SHP77 treated with DMSO at 0.1 percent for 48 hours (cell line): ENCODE data around the gene FOXP1.
"Not testable (repeated sequence)": the region's sequence is repeated elsewhere in the genome, so short reads cannot be mapped to it uniquely, and the experiment has no call there.

Source experiments
- DNase-seq: peaks from one replicate; lab custom pipeline; 2025; lab: John Stamatoyannopoulos, UW

The FOXP1 gene

DNA sequence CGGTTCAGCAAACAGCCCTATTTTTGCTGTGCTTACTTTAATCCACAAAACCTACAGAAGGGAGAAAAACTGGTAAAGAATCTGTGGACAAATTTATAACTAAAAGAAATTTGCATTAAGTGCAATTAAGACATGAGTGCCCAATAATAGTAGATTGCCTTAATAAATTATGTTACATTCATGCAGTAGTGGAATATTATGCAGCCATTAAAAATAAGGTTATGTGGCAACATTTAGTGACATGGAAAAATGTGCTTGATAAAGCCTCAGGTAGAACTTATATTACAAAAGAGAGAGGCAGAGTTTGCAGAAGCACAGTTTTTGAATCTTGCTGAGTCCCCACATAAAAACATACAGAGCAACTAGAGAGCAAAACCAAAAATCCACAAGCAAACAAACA lies 253.0 kb downstream of the FOXP1 start:
- DNase-seq, result no peak

- DNase-seq, result no peak
Measured at GRCh38 chr3:71329817-71330216, 253.7 kb downstream of the FOXP1 start.

- DNase-seq, result no peak
Measured at GRCh38 chr3:71328926-71329325, 254.6 kb downstream of the FOXP1 start.

GRCh38 chr3:71327936-71328335 lies 255.6 kb downstream of the FOXP1 start:
- DNase-seq, result no peak

DNA sequence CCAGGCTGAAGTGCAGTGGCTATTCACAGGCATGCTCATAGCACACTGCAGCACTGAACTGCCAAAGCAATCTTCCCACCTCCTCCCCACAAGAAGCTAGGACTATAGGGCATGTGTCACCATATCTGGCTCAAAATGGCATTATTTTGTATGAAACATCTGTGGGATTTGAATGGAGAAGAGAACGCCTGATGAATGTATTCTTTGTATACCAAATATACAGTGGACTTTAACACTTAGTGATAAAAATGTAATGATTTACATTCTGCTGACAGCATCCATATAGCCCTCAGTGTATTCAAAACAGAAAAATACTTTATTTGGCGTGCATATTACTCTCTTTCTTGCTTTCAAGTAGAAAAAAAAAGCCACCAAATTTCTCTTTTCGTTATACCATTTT lies 257.8 kb downstream of the FOXP1 start:
- DNase-seq, result no peak

DNA sequence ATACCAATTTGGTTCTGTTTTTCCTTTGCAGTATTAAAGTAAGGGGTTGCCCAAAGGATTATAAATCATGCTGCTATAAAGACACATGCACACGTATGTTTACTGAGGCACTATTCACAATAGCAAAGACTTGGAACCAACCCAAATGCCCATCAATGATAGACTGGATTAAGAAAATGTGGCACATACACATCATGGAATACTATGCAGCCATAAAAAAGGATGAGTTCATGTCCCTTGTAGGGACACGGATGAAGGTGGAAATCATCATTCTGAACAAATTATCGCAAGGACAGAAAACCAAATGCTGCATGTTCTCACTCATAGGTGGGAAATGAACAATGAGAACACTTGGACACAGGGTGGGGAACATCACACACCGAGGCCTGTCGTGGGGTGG lies 259.3 kb downstream of the FOXP1 start:
- not testable (repeated sequence) for DNase-seq

DNA sequence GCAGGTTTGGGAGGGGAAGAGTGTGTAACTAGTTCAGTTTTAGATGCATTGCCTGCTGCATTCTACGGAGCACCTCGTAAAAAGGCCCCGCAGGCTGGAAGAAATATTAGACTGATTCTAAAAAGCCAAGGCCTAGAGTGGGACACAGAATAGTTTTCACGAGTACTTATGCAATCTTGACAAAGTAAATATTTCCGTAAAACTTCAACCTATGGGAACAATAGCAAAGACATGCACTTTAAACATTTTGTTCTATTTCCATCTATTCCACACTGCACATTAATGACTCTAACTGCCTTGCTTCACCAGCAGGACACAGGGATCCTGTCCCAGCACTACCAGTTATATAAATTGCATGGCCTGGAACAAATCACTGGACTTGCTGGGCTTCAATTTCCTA lies 260.0 kb downstream of the FOXP1 start:
- no peak for DNase-seq

DNA sequence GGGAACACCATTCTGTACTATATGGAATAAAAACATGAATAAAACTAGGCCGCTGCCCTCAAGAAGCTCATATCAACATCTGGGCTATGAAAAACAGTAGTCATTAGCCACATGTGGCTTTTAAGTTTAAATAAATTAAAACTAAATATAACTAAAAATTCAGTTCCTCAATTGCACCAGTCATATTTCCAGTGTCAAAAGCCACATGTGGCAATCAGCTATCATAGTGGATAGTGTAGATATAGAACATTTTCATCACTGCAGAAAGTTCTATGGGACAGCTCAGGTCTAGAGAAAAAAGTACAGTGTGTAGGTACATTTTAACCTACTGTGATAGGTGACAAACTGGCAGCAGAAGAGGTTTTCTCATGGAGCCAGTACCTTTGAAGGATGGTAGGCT lies 261.4 kb downstream of the FOXP1 start:
- no peak for DNase-seq

GRCh38 chr3:71319771-71320170 lies 263.8 kb downstream of the FOXP1 start:
- no peak for DNase-seq

GRCh38 chr3:71318458-71318827 lies 265.1 kb downstream of the FOXP1 start:
- no peak for DNase-seq

- no peak for DNase-seq
Measured at GRCh38 chr3:71317749-71318457, 265.6 kb downstream of the FOXP1 start.

DNA sequence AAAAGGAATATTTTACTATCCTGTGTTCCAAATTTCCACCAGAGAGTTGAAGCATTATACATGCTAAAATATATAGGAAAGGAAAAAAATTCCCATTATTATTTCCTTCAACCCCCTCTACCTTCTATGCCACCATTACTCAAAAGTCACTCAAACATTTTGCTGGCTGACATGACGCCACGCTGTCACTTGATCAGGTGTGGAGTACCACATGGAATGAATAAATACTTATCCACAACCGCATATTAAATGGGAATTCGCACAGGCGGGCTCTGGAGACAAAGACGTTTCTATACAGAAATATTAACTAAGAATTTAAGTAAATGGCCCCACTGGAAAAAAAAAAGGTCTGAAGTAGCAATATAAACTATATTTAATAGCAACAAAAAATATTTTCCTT lies 266.4 kb downstream of the FOXP1 start:
- no peak for DNase-seq

- no peak for DNase-seq
Measured at GRCh38 chr3:71316066-71316777, 267.3 kb downstream of the FOXP1 start.

- DNase-seq, result no peak
Measured at GRCh38 chr3:71315431-71315830, 268.1 kb downstream of the FOXP1 start.

DNA sequence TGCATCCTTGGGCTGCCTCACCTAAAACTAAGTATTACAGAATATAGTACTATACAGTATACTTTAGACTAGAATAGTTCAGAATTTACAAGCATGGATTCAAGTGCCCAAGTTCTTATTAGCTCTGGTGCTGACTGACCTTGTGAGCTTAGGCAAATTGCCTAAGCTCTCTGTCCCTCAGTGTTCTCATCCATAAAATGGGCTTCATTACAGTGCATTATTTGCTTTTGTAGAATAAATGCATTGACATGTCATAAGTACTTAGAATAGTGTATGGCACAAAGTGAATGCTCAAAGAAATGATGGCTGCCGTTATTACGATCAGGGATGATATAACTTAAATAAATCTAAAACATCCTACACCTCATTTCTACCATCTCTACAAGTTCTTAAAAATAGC lies 269.7 kb downstream of the FOXP1 start:
- DNase-seq, result no peak

DNA sequence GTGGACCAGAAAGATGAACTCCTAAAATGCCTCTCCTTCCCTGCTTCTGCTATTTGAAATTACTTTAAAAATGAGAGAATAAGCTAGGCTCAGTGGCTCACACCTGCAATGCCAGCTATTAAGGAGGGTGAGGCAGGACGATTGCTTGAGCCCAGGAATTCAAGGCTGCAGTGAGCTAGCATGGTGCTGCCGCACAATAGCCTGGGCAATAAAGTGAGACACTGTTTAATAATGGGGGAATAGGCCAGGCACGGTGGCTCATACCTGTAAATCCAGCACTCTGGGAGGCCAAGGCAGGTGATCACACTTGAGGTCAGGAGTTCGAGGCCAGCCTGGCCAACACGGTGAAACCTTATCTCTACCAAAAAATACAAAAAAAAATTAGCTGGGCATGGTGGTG lies 271.1 kb downstream of the FOXP1 start:
- no peak for DNase-seq

DNA sequence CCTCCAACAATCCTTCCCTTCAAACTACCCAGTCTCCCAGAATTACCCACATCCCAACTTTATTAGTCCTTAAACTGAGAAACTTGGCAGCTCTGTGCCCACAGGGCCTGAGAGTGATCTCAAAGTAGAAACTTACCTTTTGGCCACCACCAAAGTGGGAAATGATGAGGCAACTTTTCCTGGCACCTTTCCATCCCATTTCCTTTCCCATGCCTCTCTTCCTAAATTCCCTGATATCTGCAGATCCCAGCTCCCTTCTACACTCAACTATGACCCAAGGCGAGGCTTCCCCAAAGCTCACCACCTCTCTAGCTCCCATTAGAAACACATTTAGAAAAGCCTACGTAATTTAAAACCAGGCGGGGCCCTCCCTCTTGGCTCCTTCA lies 271.9 kb downstream of the FOXP1 start:
- no peak for DNase-seq

DNA sequence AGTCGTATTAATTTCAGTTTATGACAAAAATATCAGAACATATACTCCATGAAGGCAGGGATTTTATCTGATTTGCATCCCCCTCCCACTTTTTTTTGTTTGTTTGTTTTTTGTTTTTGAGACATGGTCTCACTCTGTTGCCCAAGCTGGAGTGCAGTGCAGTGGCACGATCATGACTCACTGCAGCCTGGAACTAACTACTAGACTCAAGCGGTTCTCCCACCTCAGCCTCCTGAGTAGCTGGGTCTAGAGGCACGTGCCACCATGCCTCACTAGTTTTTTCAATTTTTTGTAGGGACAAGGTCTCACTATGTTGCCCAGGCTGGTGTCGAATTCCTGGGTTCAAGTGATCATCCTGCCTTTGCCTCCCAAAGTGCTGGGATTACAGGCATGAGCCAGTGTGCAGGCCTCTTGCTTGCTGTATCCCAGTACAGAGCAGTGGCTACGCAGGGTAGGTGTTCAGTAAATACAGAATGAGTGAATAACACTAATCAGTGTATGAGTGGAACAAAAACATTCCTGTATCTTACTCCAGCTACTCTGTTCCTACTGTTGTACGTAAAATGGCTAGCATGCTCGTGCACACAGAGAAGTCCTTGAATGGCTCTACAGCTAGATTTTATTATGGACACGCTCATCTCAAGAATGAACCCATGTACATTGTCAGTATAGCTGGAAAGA lies 272.4 kb downstream of the FOXP1 start:
- DNase-seq, result no peak

DNA sequence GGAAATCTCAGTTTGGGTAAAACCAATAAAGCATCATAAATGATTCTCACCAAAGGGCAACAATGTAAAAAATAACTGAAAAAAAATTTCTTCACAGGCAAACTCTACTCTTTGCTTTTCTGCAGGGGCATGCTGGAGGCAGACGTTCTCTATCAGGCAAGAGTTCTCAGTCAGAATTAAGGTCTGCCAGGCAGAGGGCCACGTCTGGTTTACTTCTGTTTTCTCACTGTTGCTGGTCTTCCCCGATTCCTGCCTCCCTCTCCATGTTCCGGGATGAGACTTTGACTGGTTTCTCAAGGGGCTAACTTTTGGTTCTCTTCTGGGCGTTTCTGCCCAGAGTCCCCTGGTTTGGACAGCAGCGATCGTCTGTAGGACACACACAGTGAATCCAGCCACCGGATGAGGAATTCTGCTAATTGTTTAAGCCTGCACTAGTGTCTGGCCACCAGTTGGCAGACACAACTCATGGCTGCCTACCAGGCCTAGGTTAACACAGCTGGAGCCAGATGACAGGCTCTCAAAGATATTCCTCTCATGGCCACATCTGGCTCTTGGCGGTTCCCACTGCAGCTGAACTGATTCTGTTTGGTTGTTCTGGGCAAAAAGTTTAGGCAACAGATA lies 273.1 kb downstream of the FOXP1 start:
- no peak for DNase-seq

- DNase-seq, result no peak
Measured at GRCh38 chr3:71309886-71310285, 273.6 kb downstream of the FOXP1 start.

GRCh38 chr3:71309342-71309741 lies 274.2 kb downstream of the FOXP1 start:
- DNase-seq, result no peak

DNA sequence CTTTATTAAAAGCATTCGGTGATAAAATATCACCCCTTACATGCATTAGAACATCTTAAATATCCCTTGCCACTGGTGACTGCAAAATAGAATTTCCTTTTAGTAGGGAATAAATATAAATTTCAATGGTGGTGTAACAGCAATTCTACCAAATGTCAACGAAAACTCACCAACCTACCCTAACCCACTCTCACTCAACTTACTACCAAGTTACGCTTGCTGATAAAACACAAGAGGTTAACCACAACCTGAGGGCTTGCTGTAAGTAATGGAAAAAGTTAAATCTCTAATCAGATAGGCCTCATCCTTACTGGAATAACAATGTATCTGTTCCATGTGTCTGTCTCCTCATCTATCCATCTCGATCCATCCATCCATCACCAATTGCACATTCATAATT lies 274.7 kb downstream of the FOXP1 start:
- DNase-seq, result no peak
